22Rv1 (cell line): Measurements from ENCODE around the gene HOXD13.

Experiments used
- H3K27ac ChIP-seq: fragments of 450-650 bp; 2 replicates; pipeline ENCODE4 v1.5.1; 2017
- ZFX ChIP-seq: fragments of 450-650 bp; IDR thresholded peaks from 2 replicates; pipeline ENCODE4 v1.6.1; 2017; ENCODE audit warnings: antibody characterized with exemption, borderline replicate concordance
- TF ChIP-seq, protein P1 (sequence below): fragments of 450-650 bp; IDR thresholded peaks from 2 replicates; pipeline ENCODE4 v1.5.1; 2017; ENCODE audit warnings: mild to moderate bottlenecking

The HOXD13 gene

DNA sequence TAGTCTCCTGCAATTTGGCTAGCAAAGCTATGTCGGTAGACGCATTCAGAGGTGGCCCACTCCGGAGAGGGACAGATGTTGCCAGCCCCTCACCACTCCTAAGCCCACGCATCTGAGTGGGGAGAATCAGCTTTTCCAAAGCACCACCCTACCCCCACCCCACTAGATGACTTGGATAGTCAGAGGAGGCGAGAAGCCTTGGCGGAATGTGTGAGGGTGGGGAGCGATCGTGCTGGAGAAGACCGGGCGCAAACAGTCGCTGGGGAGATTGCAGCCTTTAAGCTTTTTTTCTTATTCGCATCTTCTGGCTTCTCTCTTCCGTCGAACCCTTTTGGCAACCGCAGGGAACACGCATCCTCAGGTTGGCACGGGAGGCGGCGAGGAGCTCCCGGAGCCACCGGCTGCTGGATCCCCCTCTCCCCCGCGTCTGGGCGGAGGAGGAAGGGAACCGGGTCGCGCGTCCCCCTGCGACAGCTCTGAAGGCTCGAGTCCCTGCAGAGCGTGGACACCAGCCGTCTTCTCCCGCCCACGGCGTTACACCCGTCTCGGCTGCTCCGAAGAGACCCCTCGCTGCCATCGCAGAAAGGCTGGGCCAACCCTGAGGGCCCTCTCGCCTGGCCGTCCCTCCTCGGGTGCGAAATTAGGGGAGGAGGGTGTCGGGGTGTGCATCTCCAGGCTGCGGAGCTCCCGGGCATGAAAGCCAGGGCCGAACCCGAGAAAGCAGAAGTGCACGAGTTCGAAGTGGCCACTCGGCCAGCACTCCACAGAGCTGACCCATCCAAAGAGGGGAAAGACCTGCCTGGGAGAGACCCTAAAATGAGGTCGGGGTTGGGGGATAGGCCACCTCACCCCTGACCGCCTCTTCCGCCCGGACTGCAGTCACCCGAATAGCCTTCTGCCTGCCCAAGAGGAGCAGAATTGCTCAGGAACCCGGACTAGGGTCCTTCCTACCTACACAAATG is 20.9 kb upstream of the HOXD13 start:
- TF ChIP-seq ZFX: no peak
- TF ChIP-seq, protein P1, sequence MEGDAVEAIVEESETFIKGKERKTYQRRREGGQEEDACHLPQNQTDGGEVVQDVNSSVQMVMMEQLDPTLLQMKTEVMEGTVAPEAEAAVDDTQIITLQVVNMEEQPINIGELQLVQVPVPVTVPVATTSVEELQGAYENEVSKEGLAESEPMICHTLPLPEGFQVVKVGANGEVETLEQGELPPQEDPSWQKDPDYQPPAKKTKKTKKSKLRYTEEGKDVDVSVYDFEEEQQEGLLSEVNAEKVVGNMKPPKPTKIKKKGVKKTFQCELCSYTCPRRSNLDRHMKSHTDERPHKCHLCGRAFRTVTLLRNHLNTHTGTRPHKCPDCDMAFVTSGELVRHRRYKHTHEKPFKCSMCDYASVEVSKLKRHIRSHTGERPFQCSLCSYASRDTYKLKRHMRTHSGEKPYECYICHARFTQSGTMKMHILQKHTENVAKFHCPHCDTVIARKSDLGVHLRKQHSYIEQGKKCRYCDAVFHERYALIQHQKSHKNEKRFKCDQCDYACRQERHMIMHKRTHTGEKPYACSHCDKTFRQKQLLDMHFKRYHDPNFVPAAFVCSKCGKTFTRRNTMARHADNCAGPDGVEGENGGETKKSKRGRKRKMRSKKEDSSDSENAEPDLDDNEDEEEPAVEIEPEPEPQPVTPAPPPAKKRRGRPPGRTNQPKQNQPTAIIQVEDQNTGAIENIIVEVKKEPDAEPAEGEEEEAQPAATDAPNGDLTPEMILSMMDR: no peak

DNA sequence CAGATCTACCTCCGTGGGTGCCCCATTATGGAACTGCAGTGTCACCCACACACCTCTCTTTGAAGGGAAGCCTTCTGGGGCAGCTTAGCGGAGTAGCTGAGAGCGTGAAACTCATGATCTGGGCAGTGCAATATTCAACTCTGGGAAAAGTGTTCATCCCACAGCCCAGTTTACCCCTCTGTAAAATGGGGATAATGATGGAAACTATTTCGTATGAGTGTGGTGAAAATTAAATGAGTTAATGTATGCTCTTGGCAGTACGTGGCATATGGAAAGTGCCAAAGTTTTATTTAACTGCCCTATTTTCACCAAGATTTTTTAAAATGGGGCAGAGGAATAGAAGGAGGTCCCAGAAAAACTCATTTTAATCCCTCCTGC is 20.2 kb upstream of the HOXD13 start:
- H3K27ac ChIP-seq: no peak overlapping the region
- TF ChIP-seq, protein P1: no peak
- TF ChIP-seq ZFX: no peak

More for the DNA sequence above, 20.9 kb upstream of the HOXD13 start:
- H3K27ac ChIP-seq: no peak overlapping the region

GRCh38 chr2:176072951-176073904 is 19.3 kb upstream of the HOXD13 start:
- H3K27ac ChIP-seq: no peak overlapping the region
- TF ChIP-seq ZFX: no peak
- TF ChIP-seq, protein P1: no peak

GRCh38 chr2:176074919-176075425 is 17.5 kb upstream of the HOXD13 start:
- no peak for TF ChIP-seq ZFX
- TF ChIP-seq, protein P1: no peak
- no peak overlapping the region for H3K27ac ChIP-seq

GRCh38 chr2:176075481-176075880 is 17.0 kb upstream of the HOXD13 start:
- no peak overlapping the region for H3K27ac ChIP-seq
- TF ChIP-seq ZFX: no peak
- TF ChIP-seq, protein P1: no peak

DNA sequence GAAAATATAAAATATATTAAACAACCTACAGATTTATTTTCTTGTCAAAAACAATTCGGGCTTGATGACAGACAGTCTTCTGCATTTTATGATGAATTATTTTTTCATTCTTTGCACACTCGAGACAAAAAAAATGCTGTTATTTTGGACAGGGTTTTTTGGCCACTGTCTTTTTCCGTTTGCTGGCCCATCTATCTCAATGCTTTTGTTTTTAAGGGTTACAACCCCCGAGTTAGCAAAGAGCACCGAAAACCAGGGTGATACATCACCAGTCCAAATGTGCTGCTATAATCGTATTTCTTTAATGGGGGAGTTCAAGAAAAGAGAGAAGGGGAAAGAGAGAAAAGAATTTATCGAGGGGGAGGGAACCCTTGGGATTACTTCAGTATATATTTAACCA is 16.5 kb upstream of the HOXD13 start:
- no peak overlapping the region for H3K27ac ChIP-seq
- TF ChIP-seq, protein P1: no peak
- TF ChIP-seq ZFX: no peak
